Measurements from ENCODE around the gene PSMD12.

Gene PSMD12

DNA sequence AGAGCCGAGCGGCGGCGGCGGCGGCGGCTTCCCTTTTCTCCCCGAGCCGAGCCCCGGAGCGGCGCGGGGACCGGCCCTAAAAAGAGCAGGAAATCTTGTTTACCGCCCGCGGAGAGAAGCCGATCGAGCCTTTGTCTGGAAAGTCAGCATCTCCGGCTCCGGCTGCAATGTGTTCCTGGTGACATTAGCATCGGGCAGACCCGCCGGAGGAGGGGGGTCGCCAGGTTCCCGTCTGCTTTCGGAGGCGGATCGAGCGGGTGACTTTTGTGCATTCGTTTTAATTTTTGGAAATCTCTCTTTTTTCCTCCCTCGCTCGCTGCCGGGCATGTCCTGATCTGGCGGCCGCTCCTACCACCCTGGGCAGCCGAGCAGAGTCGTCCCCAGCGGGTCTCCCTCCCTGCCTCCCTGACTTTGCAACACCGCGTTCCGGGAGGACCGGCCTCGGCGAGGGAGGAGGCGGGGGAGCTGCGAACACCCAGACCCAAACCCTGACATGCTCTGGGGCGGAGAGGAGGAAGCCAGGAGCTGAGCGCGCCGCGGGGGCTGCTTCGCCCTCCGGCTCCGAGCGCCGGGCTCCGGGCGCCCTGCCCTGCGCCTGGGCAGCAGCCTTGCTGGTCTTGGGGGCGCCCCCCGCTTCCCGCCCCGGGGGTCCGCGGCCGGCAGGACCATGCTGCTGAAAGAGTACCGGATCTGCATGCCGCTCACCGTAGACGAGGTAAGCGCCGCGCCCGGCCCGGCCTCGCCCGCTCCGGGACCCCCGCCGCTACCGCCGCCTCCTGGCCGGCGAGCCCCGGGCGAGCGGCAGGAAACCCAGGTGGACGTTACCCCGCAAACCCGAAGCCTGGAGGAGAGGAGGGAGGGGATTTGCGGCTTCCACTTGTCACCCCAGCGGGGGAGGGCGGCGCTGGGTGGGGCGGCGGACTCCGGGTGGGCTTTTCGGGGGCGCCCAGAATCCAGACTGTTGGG lies 11.4 kb upstream of the PSMD12 start:
- TF ChIP-seq, protein P1, sequence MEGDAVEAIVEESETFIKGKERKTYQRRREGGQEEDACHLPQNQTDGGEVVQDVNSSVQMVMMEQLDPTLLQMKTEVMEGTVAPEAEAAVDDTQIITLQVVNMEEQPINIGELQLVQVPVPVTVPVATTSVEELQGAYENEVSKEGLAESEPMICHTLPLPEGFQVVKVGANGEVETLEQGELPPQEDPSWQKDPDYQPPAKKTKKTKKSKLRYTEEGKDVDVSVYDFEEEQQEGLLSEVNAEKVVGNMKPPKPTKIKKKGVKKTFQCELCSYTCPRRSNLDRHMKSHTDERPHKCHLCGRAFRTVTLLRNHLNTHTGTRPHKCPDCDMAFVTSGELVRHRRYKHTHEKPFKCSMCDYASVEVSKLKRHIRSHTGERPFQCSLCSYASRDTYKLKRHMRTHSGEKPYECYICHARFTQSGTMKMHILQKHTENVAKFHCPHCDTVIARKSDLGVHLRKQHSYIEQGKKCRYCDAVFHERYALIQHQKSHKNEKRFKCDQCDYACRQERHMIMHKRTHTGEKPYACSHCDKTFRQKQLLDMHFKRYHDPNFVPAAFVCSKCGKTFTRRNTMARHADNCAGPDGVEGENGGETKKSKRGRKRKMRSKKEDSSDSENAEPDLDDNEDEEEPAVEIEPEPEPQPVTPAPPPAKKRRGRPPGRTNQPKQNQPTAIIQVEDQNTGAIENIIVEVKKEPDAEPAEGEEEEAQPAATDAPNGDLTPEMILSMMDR (IDR thresholded peaks at IDR 0.05; ENCODE audit: insufficient read depth, low read depth, low read length, missing control alignments) = peak; percentile 36
- DNase-seq (ENCODE audit: low read depth) = peak; percentile 66
- peak overlapping the region; percentile 63 for H3K4me3 ChIP-seq (ENCODE audit: low read depth, low read length)

DNA sequence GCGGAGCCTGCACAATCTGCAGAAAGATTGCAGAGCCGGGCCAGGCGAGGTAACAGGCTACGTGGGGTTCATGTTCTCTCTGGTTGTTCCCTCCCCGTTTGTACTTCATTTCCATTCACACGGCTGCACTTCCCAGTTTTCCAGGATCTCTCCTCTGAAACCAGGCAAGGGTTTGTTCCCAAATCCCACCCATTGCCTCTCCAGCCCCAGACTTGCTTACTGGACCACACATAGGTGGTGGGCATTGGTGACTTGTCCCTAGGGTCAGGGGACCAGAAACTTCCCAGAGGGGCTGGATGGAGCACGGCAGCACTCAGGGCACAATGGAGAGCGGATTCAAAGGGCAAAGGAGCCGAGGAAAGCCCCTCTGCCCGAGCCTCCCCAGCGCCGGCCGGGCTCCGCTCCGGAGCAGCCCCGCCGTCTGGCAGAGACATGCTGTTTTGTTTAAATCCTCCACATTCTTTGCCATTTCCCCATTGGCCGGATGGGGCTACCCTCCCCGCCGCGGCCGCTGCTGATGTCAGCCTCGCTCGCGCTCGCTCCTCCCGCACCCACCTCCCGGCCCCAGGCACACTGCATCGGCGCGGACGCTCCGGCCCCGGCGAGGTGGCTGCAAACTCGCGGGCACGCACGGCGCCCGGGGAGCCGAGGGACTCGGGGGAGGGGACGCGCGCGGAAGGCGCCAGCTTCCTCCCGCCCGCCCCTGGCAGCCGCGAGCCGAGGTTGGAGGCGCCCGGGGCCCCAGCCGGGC lies 10.5 kb upstream of the PSMD12 start, which contains the start of gene PITPNC1:
TSS of gene PITPNC1 (plus strand) at position 545 of the 751 bp plus-strand sequence.
- TF ChIP-seq, protein P1 (IDR thresholded peaks at IDR 0.05; ENCODE audit: insufficient read depth, low read depth, low read length, missing control alignments) = peak; percentile 4
- peak within 1 kb of the TSS; percentile 63 for H3K4me3 ChIP-seq (ENCODE audit: low read depth, low read length)
- DNase-seq (ENCODE audit: low read depth) = peak; percentile 95

DNA sequence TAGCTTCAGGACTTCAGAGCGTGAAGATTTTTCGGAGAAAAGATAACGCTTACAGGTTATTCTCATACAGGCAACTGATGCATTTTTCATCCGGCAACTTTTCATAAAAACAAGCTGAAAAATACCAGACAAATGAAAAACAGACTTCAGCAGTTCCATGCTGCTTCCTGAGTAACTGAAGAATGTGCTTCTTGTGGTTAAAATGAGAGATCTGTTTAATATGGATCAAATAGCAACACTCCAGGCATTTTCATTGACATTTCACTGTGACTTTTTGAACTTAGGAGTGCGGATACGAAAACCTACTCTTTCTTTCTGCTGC lies 10.0 kb upstream of the PSMD12 start:
- TF ChIP-seq, protein P1 (IDR thresholded peaks at IDR 0.05; ENCODE audit: insufficient read depth, low read depth, low read length, missing control alignments) = no peak
- no peak for DNase-seq (ENCODE audit: low read depth)
- peak overlapping the region; percentile 63 for H3K4me3 ChIP-seq (ENCODE audit: low read depth, low read length)

DNA sequence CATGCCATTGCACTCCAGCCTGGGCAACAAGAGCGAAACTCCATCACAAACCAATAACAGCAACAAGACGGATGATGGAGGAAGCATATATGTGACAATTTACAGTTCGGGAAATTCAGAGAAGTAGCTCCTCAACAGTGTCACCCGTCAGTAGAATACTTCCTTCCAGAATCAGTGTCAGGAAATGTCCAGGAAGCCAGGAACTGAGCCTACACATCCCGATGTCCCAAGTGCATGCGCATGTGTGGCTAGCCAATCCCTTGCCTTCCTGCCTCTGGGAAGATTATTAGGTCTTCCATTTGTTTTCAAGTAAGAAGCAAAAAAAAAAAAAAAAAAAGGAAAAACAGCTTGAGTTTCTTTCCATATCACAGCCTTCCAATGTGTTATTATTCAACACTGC lies 9.3 kb upstream of the PSMD12 start:
- H3K4me3 ChIP-seq (ENCODE audit: low read depth, low read length) = no peak overlapping the region
- no peak for DNase-seq (ENCODE audit: low read depth)
- TF ChIP-seq, protein P1 (IDR thresholded peaks at IDR 0.05; ENCODE audit: insufficient read depth, low read depth, low read length, missing control alignments) = no peak

DNA sequence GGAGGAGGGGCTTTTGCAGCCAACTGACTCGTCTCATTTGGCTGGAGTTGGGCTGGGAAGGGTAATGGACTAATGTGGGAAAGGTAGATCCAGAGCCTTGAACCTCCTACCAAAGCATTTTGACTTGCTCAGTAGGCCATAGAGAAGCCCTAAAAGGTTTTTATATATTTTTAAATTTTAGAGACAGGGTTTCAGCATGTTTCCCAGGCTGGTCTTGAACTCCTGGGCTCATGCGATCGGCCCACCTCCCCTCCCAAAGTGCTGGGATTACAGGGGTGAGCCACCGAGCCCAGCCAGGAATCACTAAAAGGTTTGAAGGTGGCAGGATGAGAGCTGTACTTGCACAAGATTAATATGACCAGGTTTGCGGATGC lies 8.7 kb upstream of the PSMD12 start:
- TF ChIP-seq, protein P1 (IDR thresholded peaks at IDR 0.05; ENCODE audit: insufficient read depth, low read depth, low read length, missing control alignments) = no peak
- DNase-seq (ENCODE audit: low read depth) = no peak
- H3K4me3 ChIP-seq (ENCODE audit: low read depth, low read length) = no peak overlapping the region

DNA sequence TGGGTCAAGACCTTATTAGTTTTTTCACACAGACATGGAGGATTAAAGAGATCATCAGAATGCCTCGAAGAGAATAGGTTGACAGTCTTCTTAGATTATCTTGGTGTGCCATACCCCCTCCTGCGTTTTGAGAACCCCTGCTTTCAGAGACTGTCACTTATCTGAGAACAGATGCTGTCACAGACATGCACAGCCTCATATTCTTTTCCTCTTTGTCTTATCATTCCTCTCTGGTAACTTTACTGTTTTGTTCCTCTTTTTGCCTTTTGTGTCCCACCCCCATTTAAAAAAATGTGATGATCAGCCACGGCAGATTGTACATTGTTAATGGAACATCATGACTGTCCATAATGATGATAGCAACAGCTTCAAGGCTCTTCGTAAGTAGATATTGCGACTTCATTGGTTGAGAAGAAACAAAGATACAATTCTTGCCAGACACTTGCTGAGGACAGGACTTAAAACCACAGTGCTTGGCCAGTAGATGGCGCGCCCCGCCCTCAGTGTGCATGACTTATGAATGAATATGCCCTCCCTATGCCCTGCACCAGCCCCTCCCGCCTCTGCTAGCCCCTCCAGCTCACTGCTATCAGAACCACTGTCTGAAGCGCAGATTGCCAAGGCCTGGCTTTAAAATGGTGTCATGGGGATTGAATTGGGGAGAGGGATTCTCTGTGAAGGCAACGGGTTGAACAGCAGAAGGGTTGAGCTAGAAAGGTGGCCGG lies 8.1 kb upstream of the PSMD12 start:
- peak; percentile 94 for DNase-seq (ENCODE audit: low read depth)
- no peak overlapping the region for H3K4me3 ChIP-seq (ENCODE audit: low read depth, low read length)
- TF ChIP-seq, protein P1 (IDR thresholded peaks at IDR 0.05; ENCODE audit: insufficient read depth, low read depth, low read length, missing control alignments) = peak; percentile 90
